Epithelial cell of esophagus (primary cell): Measurements from ENCODE around the gene MTFR2.

ENCODE experiments used
- DNase-seq: peaks from one replicate; pipeline ENCODE4 v3.0.0; 2010; ENCODE audit warnings: low read depth
- H3K4me3 ChIP-seq: 2 replicates; pipeline ENCODE4 v1.5.1; 2011; ENCODE audit warnings: mild to moderate bottlenecking, low read length, control low read depth
- TF ChIP-seq, protein P1 (sequence below): IDR thresholded peaks from 2 replicates; pipeline ENCODE4 v1.5.1; 2011; ENCODE audit warnings: low read depth, mild to moderate bottlenecking, low read length, control low read depth, inconsistent platforms; ENCODE audit not compliant: insufficient read depth; ENCODE audit errors: missing control alignments

MTFR2 gene

GRCh38 chr6:136249811-136250685 lies at the start of gene MTFR2:
Gene MTFR2 (minus strand): TSS chr6:136250311. CDS start chr6:136249099, 1,212 bp downstream.
- peak within 1 kb of the TSS; percentile 87 for H3K4me3 ChIP-seq
- TF ChIP-seq, protein P1, sequence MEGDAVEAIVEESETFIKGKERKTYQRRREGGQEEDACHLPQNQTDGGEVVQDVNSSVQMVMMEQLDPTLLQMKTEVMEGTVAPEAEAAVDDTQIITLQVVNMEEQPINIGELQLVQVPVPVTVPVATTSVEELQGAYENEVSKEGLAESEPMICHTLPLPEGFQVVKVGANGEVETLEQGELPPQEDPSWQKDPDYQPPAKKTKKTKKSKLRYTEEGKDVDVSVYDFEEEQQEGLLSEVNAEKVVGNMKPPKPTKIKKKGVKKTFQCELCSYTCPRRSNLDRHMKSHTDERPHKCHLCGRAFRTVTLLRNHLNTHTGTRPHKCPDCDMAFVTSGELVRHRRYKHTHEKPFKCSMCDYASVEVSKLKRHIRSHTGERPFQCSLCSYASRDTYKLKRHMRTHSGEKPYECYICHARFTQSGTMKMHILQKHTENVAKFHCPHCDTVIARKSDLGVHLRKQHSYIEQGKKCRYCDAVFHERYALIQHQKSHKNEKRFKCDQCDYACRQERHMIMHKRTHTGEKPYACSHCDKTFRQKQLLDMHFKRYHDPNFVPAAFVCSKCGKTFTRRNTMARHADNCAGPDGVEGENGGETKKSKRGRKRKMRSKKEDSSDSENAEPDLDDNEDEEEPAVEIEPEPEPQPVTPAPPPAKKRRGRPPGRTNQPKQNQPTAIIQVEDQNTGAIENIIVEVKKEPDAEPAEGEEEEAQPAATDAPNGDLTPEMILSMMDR = no peak

DNA sequence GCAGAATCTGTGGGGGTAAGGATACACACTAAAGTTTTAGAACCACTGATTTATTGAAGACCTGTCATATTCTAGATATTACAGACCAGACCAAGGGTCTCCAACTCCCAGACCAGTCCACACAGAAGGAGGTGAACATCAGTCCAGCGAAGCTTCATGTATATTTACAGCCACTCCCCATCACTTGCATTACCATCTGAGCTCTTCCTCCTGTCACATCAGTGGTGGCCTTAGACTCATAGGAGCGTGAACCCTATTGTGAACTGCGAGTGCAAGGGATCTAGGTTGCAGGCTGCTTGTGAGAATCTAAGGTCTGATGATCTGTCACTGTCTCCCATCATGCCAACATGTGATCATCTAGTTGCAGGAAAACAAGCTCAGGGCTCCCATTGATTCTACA lies 44.5 kb upstream of the MTFR2 start:
- TF ChIP-seq, protein P1 = no peak
- no peak overlapping the region for H3K4me3 ChIP-seq
- DNase-seq = no peak

More at GRCh38 chr6:136249811-136250685, at the start of gene MTFR2:
- DNase-seq = peak; percentile 100

DNA sequence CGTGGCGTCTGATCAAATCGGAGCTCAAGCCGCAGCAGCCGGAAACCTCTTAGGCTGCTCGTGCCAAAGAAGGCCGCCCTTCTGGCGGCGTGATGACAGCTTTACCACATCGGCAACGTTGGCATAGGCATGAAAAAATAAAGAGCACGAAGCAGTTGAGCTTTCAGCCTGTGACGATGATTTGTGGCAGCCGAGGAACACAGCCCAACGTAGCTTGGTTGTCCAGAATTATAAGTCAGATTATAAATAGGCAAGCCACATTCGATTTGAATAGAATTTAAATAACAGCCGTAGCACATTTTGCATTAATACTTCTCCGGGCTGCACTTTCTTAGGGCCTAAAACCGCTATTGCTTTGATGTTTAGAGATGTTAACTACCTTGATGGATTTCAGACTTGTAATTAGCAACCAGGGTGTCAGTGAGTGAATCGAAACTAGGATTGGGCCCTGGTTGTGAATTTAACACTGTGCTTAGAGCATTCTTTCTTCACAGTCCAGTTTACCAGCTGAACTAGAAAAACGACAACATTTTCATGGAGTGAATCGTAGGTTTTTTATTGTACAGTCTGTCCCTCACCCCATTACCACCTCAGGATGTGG lies 40.4 kb upstream of the MTFR2 start:
- peak overlapping the region; percentile 100 for H3K4me3 ChIP-seq
- peak; percentile 83 for DNase-seq
- TF ChIP-seq, protein P1 = no peak

GRCh38 chr6:136289579-136290409 lies 39.7 kb upstream of the MTFR2 start, which contains the start of gene BCLAF1:
Gene BCLAF1 (minus strand): TSS chr6:136289846. CDS start chr6:136279866, 9,980 bp downstream.
- H3K4me3 ChIP-seq = peak within 1 kb of the TSS; percentile 100
- peak; percentile 99 for DNase-seq
- TF ChIP-seq, protein P1 = no peak

DNA sequence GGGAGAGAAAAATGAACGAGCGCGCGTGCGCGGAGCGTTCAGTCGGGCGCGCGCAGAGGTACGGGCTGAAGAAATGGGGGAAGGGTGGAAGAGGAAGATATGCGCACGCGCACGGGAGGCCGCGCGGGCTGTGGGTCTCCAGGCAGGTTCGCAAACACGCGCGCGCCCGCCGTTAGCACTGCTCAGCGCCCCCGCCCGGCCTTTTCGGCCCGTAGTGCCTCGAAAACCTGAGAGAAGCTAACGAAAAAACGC lies 39.1 kb upstream of the MTFR2 start:
- peak overlapping the region; percentile 100 for H3K4me3 ChIP-seq
- TF ChIP-seq, protein P1 = no peak
- peak; percentile 90 for DNase-seq

DNA sequence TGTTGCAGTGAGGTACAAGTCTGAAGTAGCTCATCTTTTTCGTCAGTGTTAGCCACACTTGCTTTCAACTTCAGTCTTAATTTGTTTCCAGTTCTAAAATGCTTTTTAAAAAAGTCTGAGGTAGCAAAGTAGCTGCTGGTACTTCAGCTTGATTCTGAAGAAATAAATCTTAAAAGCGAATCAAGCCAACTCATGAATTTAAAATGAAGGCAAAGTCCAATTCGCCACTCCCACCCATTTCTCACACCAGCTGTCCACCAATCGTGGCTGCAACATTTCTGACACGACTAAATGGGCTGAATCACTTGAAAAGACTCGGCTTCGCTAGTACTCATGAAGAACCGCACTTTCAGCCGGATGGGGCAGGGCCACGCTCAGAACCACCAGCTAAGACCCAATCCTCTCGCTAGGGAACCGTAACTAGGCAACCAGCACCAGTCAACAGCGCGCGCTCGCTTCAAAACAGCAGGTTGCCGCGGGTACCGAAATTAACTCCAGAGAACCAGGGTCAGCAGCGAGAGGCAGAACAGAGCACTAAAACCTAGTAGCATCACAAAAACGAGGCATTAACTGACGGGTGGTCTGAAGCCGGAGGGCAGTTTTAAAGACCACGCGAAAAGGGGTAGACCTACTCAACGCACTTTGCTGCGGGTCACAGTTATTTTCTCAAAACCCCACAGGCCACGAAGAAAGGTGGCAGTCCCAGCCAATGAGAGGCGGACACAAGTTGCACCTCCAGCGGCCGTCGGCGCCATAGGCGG lies 38.6 kb upstream of the MTFR2 start:
- peak overlapping the region; percentile 100 for H3K4me3 ChIP-seq
- peak; percentile 96 for DNase-seq
- TF ChIP-seq, protein P1 = peak; percentile 36
